Astrocyte (in vitro differentiated cells and primary cell): ENCODE results near the gene LCK. TPM values are rescaled to one million over a fixed set of nuclear protein-coding genes. Genes with fewer than 3 reads are reported as not detected.

ENCODE experiments used
- DNase-seq: peaks from one replicate; pipeline ENCODE4 v3.0.0-alpha.2; 2010; ENCODE audit warnings: low read depth
- FAIRE-seq: peaks from 2 replicates; lab custom pipeline; 2011; peaks lifted over from hg19 to GRCh38; lab: Jason Lieb, UNC
- H2AFZ ChIP-seq: 2 replicates; pipeline ENCODE4 v1.6.0; 2012; ENCODE audit warnings: low read depth, low read length, inconsistent platforms
- H3K27ac ChIP-seq: 2 replicates; pipeline ENCODE4 v1.5.1; 2011; ENCODE audit warnings: low read depth, low read length, inconsistent platforms
- H3K27me3 ChIP-seq: 2 replicates; pipeline ENCODE4 v1.6.0; 2011; ENCODE audit warnings: low read length, inconsistent platforms; ENCODE audit not compliant: insufficient read depth
- H3K36me3 ChIP-seq: 2 replicates; pipeline ENCODE4 v1.5.1; 2011; ENCODE audit warnings: low read length, inconsistent platforms; ENCODE audit not compliant: insufficient read depth
- H3K4me1 ChIP-seq: 2 replicates; pipeline ENCODE4 v1.5.1; 2011; ENCODE audit warnings: low read length, inconsistent platforms; ENCODE audit not compliant: insufficient read depth
- H3K4me2 ChIP-seq: 2 replicates; pipeline ENCODE4 v1.6.0; 2012; ENCODE audit warnings: low read length, inconsistent platforms
- H3K4me3 ChIP-seq: 2 replicates; pipeline ENCODE4 v1.5.1; 2011; ENCODE audit warnings: low read depth, mild to moderate bottlenecking, low read length, inconsistent platforms; ENCODE audit not compliant: insufficient read depth
- H3K79me2 ChIP-seq: 2 replicates; pipeline ENCODE4 v1.6.0; 2012; ENCODE audit warnings: mild to moderate bottlenecking, low read length, inconsistent platforms; ENCODE audit not compliant: insufficient read depth
- H3K9ac ChIP-seq: 2 replicates; pipeline ENCODE4 v1.6.0; 2012; ENCODE audit warnings: mild to moderate bottlenecking, low read length, inconsistent platforms
- H3K9me3 ChIP-seq: 2 replicates; pipeline ENCODE4 v1.5.1; 2012; ENCODE audit warnings: low read depth, mild to moderate bottlenecking, low read length, inconsistent platforms; ENCODE audit not compliant: insufficient read depth
- H4K20me1 ChIP-seq: 2 replicates; pipeline ENCODE4 v1.6.0; 2012; ENCODE audit warnings: low read length, inconsistent platforms; ENCODE audit not compliant: insufficient read depth
- H3K27ac Mint-ChIP-seq: one replicate; pipeline ENCODE4 v1.8.0; 2021; ENCODE audit warnings: mild to moderate bottlenecking, mixed read lengths; ENCODE audit not compliant: unreplicated experiment
- H3K27me3 Mint-ChIP-seq: one replicate; pipeline ENCODE4 v1.8.0; 2021; ENCODE audit warnings: low read depth, mixed read lengths; ENCODE audit not compliant: unreplicated experiment
- H3K36me3 Mint-ChIP-seq: one replicate; pipeline ENCODE4 v1.8.0; 2021; ENCODE audit warnings: low read depth, mixed read lengths; ENCODE audit not compliant: unreplicated experiment
- H3K4me1 Mint-ChIP-seq: one replicate; pipeline ENCODE4 v1.8.0; 2021; ENCODE audit warnings: low read depth, mixed read lengths; ENCODE audit not compliant: unreplicated experiment
- H3K4me3 Mint-ChIP-seq: one replicate; pipeline ENCODE4 v1.8.0; 2021; ENCODE audit warnings: mild to moderate bottlenecking, moderate library complexity, mixed read lengths; ENCODE audit not compliant: unreplicated experiment
- H3K9me3 Mint-ChIP-seq: one replicate; pipeline ENCODE4 v1.8.0; 2021; ENCODE audit warnings: mild to moderate bottlenecking, mixed read lengths; ENCODE audit not compliant: unreplicated experiment
- CTCF ChIP-seq: IDR thresholded peaks from 2 replicates; pipeline ENCODE4 v1.5.1; 2011; ENCODE audit warnings: low read depth, mild to moderate bottlenecking, inconsistent platforms, low read length, moderate library complexity; ENCODE audit not compliant: insufficient read depth
- EZH2 ChIP-seq: IDR thresholded peaks from 2 replicates; pipeline ENCODE4 v1.6.1; 2012; ENCODE audit warnings: mild to moderate bottlenecking, low read length, inconsistent platforms; ENCODE audit not compliant: insufficient read depth
- total RNA-seq: library from RNA; stranded (reverse); gene quantifications from 2 replicates; pipeline ENCODE4 v1.2.1, GENCODE V29; 2021

The LCK gene
- total RNA-seq, 1 donor from 2014 or later, result 0.30 TPM

GRCh38 chr1:32215629-32216480 lies 35.2 kb upstream of the LCK start:
- Mint-ChIP-seq H3K4me1 (peaks cover 3% of the 10 kb centered on the region), H3K4me3 (no peak overlapping the region), H3K27ac (no peak overlapping the region), H3K9me3 (no peaks in the 10 kb centered on the region), H3K36me3 (peaks cover 10% of the 10 kb centered on the region), H3K27me3 (no peaks in the 10 kb centered on the region)
- Histone ChIP-seq H2AFZ (no peak overlapping the region), H3K36me3 (peaks cover 17% of the 10 kb centered on the region), H3K9me3 (no peaks in the 10 kb centered on the region), H3K79me2 (peaks cover 11% of the 10 kb centered on the region), H4K20me1 (no peaks in the 10 kb centered on the region), H3K4me1 (peaks cover 2% of the 10 kb centered on the region), H3K9ac (no peak overlapping the region), H3K4me3 (no peak overlapping the region), H3K27ac (no peak overlapping the region), H3K27me3 (no peaks in the 10 kb centered on the region), H3K4me2 (no peak overlapping the region)
- no peak for FAIRE-seq
- no peak for DNase-seq
- TF ChIP-seq CTCF (peak; percentile 75), EZH2 (no peak)

DNA sequence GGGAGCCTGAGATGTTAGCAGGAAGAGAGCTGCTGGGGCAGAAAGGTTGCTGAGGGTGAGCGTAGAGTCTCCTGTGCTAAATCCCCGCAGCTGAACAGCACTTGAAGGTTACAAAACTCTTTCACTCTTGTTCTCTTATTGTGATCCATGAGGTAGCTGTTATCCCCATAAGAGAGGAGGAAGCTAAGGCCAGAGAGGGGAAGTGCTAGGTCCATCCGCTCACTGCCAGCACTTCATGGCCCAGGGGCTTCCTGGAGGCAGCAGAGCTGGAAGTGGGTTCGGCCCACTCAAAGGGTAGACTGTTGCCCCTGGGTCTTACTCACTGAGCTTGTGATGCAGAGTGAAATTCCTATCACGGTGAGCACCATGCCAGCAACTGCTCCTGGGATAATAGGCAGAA lies 34.5 kb upstream of the LCK start:
- FAIRE-seq, result no peak

More for the DNA sequence above, 34.5 kb upstream of the LCK start:
- Histone ChIP-seq H3K27me3 (no peaks in the 10 kb centered on the region), H3K4me1 (peaks cover 9% of the 10 kb centered on the region), H3K9me3 (no peaks in the 10 kb centered on the region), H2AFZ (no peak overlapping the region), H3K36me3 (peaks cover 16% of the 10 kb centered on the region), H3K9ac (no peak overlapping the region), H3K79me2 (peaks cover 19% of the 10 kb centered on the region), H4K20me1 (no peaks in the 10 kb centered on the region), H3K4me2 (no peak overlapping the region), H3K4me3 (no peak overlapping the region), H3K27ac (no peak overlapping the region)
- DNase-seq, result no peak
- Mint-ChIP-seq H3K27ac (no peak overlapping the region), H3K36me3 (peaks cover 10% of the 10 kb centered on the region), H3K4me1 (peaks cover 6% of the 10 kb centered on the region), H3K9me3 (no peaks in the 10 kb centered on the region), H3K27me3 (no peaks in the 10 kb centered on the region), H3K4me3 (no peak overlapping the region)
- TF ChIP-seq EZH2, result no peak
- no peak for TF ChIP-seq CTCF
